ENCODE data around the gene ZNF213.
"Not testable (repeated sequence)": the region's sequence is repeated elsewhere in the genome, so short reads cannot be mapped to it uniquely, and the experiment has no call there.

ZNF213 gene

DNA sequence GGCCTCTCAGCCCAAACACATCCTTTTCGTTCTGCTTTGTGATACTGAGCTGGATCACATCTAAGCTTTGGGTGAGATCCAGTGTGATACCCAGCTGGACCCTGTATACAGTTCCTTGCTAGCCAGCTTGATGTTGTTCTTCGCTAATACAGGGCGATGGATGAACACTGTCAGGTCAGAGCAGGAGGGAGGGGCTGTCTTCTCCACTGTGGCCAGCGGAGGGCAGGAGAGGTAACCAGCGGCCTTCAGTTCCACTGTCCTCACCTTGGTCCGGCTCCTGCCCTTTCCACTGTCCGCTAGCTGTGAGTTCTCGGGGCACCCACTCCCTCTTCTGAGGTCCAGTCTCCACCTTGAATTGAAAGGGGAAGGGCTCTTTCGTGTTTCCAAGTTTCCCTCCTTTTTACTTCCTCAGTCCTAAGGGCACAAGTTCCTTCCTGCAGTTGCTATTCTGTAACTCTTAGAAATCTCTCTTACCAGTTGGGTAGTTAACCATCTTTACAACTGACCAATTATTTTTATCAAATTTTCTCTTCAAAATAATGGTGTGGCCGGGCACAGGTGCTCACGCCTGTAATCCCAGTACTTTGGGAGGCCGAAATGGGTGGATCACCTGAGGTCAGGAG is 3.0 kb upstream of the ZNF213 start:
- DNase-seq = peak; percentile 27

DNA sequence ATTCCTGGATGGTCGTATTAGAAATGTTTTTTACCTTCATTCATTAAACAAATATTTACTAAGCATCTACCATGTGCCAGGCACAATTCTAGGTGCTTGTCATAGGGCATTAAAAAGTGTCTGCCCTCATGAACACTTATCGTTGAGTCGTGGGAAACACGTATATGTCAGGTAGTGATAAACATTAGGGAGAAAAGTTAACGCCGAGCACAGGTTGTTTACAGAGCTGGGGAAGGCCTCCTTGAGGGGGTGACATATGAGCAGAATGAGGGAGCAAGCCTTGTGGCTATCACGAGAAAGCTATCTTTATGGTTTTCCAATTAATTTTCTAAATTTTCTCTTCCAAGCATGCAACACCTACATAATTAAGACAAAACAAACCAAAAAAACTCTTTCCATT is 985 bp upstream of the ZNF213 start:
- no peak for DNase-seq

GRCh38 chr16:3135126-3135715 is 392 bp downstream of the ZNF213 start:
- no peak for DNase-seq

GRCh38 chr16:3137267-3137666 is 2.4 kb downstream of the ZNF213 start:
- no peak for DNase-seq

- DNase-seq = no peak
Measured at GRCh38 chr16:3138342-3138741, 3.5 kb downstream of the ZNF213 start.

DNA sequence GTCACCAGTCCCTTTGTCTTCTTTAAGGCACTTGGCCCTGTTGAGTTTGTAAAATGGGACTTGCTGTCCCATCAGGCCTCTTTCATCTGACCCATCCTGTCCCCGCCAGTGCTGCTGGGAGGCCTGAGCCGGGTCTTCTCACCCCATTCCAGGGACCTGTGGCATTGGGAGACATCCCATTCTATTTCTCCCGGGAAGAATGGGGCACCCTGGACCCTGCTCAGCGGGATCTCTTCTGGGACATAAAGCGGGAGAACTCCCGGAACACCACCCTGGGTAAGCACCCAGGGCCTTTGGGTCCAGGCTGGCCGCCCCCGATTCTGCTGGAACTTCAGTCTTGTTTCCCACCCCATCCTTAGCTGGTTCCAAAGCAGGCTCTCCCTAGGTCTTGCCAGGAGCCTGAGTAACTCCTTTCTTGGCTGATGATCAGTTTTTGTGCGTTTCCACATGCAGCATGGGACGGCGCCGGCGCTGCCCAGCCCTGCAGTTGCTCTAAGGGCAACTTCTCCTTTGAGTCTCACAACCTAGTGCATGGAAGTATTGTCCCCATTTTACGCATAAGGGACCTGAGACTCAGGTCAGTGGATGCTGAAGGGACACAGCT is 4.1 kb downstream of the ZNF213 start:
- no peak for DNase-seq

- DNase-seq = not testable (repeated sequence)
Measured at GRCh38 chr16:3139561-3139960, 4.7 kb downstream of the ZNF213 start.

GRCh38 chr16:3140603-3141427 is 6.0 kb downstream of the ZNF213 start:
- no peak for DNase-seq

DNA sequence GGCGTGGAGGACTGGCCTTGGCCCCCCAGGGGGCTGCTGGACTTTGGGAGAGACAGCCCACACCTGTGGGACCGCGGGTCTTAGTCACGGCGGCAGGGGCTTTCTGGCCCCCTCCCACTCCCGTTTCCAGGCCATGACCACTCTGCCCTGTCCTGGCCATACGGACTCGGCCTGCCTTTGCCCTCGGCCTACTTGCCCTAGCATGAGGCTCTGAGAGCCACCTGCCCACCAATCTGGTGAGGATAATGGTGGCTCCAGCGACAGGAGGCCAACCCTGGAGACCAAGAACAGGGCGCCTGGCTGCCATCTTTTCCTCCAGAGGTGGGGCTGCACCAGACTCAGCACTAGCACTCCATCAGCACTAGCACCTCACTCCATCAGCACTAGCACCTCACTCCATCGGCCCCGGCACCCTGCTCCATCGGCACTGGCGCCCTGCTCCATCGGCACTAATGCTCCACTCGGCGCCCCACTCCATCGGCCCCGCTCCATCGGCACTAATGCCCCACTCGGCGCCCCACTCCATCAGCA is 7.0 kb downstream of the ZNF213 start:
- DNase-seq = no peak

DNA sequence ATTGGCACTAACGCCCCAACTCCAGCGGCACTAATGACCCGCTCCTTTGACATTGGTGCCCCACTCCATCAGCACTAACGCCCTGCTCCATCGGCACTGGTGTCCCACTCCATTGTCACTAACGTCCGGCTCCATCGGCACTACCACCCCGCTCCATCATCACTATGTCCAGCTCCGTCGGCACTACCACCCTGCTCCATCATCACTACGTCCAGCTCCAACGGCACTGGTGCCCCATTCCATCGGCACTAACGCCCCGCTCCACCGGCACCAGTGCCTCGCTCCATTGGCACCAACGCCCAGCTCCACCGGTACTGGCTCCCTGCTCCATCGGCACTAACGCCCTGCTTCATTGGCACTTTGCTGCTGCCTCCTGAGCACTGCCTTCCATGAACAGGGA is 7.5 kb downstream of the ZNF213 start:
- no peak for DNase-seq

DNA sequence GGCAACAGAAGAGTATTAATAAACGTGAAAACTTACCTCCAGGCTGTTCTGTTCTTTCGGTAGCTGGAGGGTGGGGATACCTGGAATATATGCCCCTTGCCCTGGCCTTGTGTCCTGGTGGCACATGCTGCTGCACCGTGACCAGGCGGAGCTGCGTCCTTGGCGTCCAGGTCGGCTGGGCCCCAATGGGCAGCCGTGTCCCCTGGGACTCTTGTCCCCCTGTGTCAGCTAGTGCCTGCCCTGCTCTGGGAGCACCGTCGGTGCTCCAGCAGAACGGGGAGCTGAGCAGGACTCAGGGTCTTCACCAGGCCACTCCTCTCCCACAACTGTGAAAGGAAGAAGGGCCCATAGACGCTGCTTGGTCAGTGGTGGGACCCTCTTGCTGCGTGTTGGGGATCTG is 7.9 kb downstream of the ZNF213 start:
- DNase-seq = no peak

DNA sequence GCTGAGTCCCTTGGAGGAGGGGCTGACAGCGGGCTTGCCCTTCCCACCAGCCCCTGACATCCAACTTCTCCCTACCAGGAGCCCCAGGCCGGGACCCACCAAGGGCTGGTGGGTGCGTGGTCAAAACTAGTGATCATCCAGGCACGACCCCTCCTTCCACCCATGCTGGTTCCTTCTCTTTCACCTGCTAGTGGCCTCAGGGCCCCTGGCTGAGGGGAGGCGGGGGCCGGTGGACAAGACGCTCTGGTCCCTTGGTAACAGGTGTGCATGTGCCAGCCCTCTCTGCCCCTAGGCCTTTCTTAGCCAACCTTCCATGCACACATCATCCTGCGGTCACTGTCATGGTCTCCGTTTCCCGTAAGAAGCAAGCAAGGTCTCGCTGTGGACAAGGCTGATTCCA is 8.4 kb downstream of the ZNF213 start:
- DNase-seq = no peak

GRCh38 chr16:3143598-3144320 is 8.9 kb downstream of the ZNF213 start:
- DNase-seq = no peak

DNA sequence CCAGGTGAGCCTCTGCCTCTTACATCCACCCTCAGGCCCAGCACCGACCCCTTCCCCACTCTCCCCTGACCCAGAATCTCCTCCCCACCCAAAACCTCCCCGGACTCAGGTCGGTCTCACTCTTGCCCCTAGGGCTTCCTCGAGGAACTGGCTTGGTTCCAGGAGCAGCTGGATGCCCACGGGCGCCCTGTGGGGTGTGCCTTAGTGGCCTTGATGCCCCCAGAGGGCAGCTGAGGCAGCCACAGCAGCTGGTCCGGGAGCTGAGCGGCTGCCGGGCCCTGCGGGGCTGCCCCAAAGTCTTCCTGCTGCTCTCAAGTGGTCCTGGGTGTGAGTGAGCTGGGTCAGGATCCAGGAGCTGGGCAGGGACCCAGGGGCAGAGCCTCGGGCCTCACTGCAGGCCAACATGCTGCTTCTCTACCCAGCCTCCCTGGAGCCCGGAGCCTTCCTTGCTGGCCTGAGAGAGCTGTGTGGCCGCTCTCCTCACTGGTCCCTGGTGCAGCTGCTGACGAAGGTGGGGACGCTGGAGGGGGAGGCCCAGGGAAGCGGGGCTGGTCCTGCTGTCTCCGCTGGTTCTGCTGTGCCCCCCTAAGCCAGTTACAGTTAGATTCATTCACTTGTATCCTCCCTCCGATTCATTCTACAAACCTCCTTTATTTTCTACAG is 9.6 kb downstream of the ZNF213 start:
- no peak for DNase-seq

DNA sequence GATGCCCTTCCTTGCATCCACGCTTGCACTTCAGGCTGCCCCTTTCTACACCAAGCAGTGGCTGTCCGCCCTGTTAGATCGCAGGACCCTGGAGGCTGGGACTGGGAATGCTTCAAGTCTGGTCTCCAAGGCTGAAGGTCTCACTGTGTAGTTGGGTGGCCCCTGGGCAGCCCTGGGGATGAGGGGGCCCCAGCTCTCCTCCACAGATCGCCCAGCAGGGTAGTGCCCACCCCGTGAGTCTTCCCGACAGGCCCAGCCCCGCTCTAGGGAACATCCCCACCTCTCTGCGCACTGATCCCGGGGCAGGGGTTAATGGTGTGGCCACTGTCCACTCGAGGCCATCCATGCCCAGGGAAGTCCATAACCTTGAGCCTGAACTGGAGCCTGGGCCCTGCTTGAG is 10.3 kb downstream of the ZNF213 start:
- no peak for DNase-seq

DNA sequence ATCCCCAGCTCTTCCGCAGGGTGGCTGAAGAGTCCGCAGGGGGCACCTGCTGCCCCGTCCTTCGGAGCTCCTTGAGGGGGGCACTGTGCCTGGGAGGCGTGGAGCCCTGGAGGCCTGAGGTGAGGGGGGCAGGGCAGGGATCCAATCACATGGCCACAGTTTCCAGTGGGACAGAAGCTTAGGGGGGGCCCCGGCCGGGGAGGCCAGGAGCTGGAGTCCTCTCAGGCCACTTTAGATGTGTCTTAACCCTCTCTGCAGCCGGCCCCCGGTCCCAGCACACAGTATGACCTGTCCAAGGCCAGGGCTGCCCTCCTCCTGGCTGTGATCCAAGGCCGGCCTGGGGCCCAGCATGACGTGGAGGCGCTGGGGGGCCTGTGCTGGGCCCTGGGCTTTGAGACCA is 10.8 kb downstream of the ZNF213 start:
- DNase-seq = no peak

DNA sequence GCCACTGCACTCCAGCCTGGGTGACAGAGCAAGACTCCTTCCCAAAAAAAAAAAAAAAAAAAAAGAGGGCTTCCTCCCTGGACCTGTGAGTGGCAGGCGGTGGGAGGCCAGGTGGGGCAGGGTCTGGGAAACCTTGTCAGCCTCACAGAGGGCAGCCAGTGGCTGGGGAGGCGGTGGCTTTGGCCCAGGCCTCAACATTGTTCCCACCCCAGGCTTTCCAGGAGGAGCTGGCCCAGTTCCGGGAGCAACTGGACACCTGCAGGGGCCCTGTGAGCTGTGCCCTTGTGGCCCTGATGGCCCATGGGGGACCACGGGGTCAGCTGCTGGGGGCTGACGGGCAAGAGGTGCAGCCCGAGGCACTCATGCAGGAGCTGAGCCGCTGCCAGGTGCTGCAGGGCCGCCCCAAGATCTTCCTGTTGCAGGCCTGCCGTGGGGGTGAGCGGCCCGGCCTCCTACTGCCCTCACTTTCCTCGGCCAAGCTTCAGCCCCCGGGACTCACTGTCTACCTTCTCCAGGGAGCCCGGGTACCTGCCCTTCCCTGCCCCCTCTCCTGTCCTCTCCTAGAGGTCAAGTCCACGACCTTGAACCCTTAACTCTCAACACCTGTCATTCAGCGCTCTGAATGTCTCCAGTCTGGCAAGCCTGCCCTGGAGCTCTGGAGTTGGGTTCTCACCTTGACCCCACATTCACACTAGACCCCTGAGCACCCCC is 12.4 kb downstream of the ZNF213 start:
- DNase-seq = no peak

DNA sequence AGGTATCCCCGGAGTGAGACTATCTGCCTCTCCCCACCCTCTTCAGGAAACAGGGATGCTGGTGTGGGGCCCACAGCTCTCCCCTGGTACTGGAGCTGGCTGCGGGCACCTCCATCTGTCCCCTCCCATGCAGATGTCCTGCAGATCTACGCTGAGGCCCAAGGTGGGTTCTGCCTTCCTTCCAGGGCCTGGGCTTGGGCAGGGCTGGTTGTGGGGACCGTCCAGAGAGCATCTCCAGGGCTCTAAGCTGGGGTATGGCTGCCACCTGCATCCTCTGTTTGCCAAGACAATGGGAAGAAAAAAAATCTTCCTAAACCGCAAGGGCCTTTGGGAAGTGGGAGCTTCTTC is 12.9 kb downstream of the ZNF213 start:
- no peak for DNase-seq

GRCh38 chr16:3148256-3149192 is 13.7 kb downstream of the ZNF213 start:
- no peak for DNase-seq

GRCh38 chr16:3149193-3149530 is 14.3 kb downstream of the ZNF213 start:
- no peak for DNase-seq
